Suprapubic skin (tissue), 4 donors: Measurements from ENCODE around the gene BICD1.

ENCODE experiments used
- CTCF ChIP-seq, 2 donors: fragments of 200-600 bp in 1 of 2; fragments of 450-650 bp in 1 of 2; sonication (generic) in 1 of 2; IDR thresholded peaks; one replicate each; pipeline ENCODE4 v1.5.1; 2016 to 2019; ENCODE audit warnings: antibody characterized with exemption in 2 of 2, mild to moderate bottlenecking in 1 of 2, moderate library complexity in 1 of 2
- POLR2A ChIP-seq, 2 donors: fragments of 450-650 bp; IDR thresholded peaks; one replicate each; pipeline ENCODE4 v1.6.1; 2017; ENCODE audit warnings: antibody characterized with exemption in 2 of 2, mild to moderate bottlenecking in 2 of 2, moderate library complexity in 2 of 2
- POLR2AphosphoS5 ChIP-seq, 3 donors: sonication (generic); formaldehyde crosslinking; IDR thresholded peaks; one replicate each; pipeline ENCODE4 v1.6.1; 2017; ENCODE audit warnings: antibody characterized with exemption in 3 of 3

- TF ChIP-seq CTCF (IDR thresholded peaks at IDR 0.05): no peak
- TF ChIP-seq POLR2A (IDR thresholded peaks at IDR 0.05): no peak
- no peak for TF ChIP-seq POLR2AphosphoS5 (IDR thresholded peaks at IDR 0.05)
Measured at GRCh38 chr12:32230613-32230993, 124.0 kb downstream of the BICD1 start.
